Activated T-cell treated with anti-CD3 and anti-CD28 coated beads for 1 hour (primary cell): ENCODE measurements around the gene NR6A1.

Source experiments
- DNase-seq: peaks from one replicate; pipeline ENCODE4 v3.0.0-alpha.2; 2020; ENCODE audit warnings: low read depth

NR6A1 gene

GRCh38 chr9:124724415-124725067 is 46.6 kb downstream of the NR6A1 start:
- DNase-seq, result no peak

GRCh38 chr9:124723352-124723751 is 47.8 kb downstream of the NR6A1 start:
- no peak for DNase-seq

- no peak for DNase-seq
These were observed 49.8 kb downstream of the NR6A1 start for GRCh38 chr9:124721109-124721906.

GRCh38 chr9:124720429-124721108 is 50.5 kb downstream of the NR6A1 start:
- DNase-seq, result no peak

- no peak for DNase-seq
These were observed 52.2 kb downstream of the NR6A1 start for GRCh38 chr9:124718928-124719327.

GRCh38 chr9:124717597-124717996 is 53.5 kb downstream of the NR6A1 start:
- no peak for DNase-seq

- no peak for DNase-seq
These were observed 54.3 kb downstream of the NR6A1 start for GRCh38 chr9:124716808-124717207.

GRCh38 chr9:124710766-124711165 is 60.3 kb downstream of the NR6A1 start:
- no peak for DNase-seq

- no peak for DNase-seq
These were observed 61.8 kb downstream of the NR6A1 start for GRCh38 chr9:124709292-124709690.

GRCh38 chr9:124708633-124709291 is 62.3 kb downstream of the NR6A1 start:
- DNase-seq, result no peak

- DNase-seq, result no peak
These were observed 63.0 kb downstream of the NR6A1 start for GRCh38 chr9:124708074-124708473.

- DNase-seq, result no peak
These were observed 63.4 kb downstream of the NR6A1 start for GRCh38 chr9:124707666-124708065.

GRCh38 chr9:124706685-124707084 is 64.4 kb downstream of the NR6A1 start:
- DNase-seq, result no peak

GRCh38 chr9:124699575-124699974 is 71.5 kb downstream of the NR6A1 start:
- DNase-seq, result no peak

- no peak for DNase-seq
These were observed 72.8 kb downstream of the NR6A1 start for GRCh38 chr9:124698265-124698664.

- DNase-seq, result no peak
These were observed 73.5 kb downstream of the NR6A1 start for GRCh38 chr9:124697326-124698200.

GRCh38 chr9:124696101-124696500 is 75.0 kb downstream of the NR6A1 start:
- no peak for DNase-seq

- no peak for DNase-seq
These were observed 75.7 kb downstream of the NR6A1 start for GRCh38 chr9:124695280-124695890.

GRCh38 chr9:124694414-124695279 is 76.5 kb downstream of the NR6A1 start:
- DNase-seq, result no peak

GRCh38 chr9:124693403-124693802 is 77.7 kb downstream of the NR6A1 start:
- no peak for DNase-seq
